Lower lobe of right lung (tissue), 2 donors: ENCODE results near the gene TMEM243. TPM values are rescaled to one million over a fixed set of nuclear protein-coding genes. Genes with fewer than 3 reads are reported as not detected.

Experiments used
- ATAC-seq, 2 donors: fragments of 200-7000 bp; cut with Tn5 transposase; one replicate each; pipeline ENCODE4 v1.9.1; 2020 to 2022; ENCODE audit warnings: mild to moderate bottlenecking in 2 of 2, moderate library complexity in 2 of 2
- DNase-seq: peaks from one replicate; pipeline ENCODE4 v3.0.0-alpha.2; 2020
- H3K27ac ChIP-seq: fragments of 200-600 bp; one replicate; pipeline ENCODE4 v1.8.0; 2022
- H3K27me3 ChIP-seq: fragments of 200-600 bp; one replicate; pipeline ENCODE4 v1.8.0; 2022; ENCODE audit warnings: low read depth
- H3K36me3 ChIP-seq: fragments of 200-600 bp; one replicate; pipeline ENCODE4 v1.8.0; 2022; ENCODE audit warnings: mild to moderate bottlenecking
- H3K4me1 ChIP-seq: fragments of 200-600 bp; one replicate; pipeline ENCODE4 v1.8.0; 2022
- H3K4me3 ChIP-seq: fragments of 200-600 bp; one replicate; pipeline ENCODE4 v1.8.0; 2022; ENCODE audit warnings: mild to moderate bottlenecking
- H3K9me3 ChIP-seq: fragments of 200-600 bp; one replicate; pipeline ENCODE4 v1.8.0; 2022
- CTCF ChIP-seq: fragments of 200-600 bp; IDR thresholded peaks from one replicate; pipeline ENCODE4 v1.8.0; 2022; ENCODE audit warnings: antibody characterized with exemption, mild to moderate bottlenecking
- intact Hi-C: fragments of 100-400 bp; cut with DNase I; formaldehyde crosslinking; loops from one replicate; pipeline ENCODE4 v1.11.0; 2022
- total RNA-seq: library from RNA; stranded (reverse); fragmentation: NEBNext Ultra II Directional; extraction: Animal tissue kit (Norgen Biotek cat#: 25700); gene quantifications from one replicate; pipeline ENCODE4 v1.2.1, GENCODE V29; 2021
- donor health status: DM: no; HTN: yes; CAD: no; lungs with severe emphysema.

TMEM243 gene
- total RNA-seq, 1 donor from 2014 or later = 115 TPM

GRCh38 chr7:87234949-87235348, 15.4 kb upstream of the TMEM243 start:
- no peaks in the 10 kb centered on the region for H3K27me3 ChIP-seq
- no peaks in the 10 kb centered on the region for H3K36me3 ChIP-seq
- intact Hi-C loops = loop anchor here (10.0 kb wide), 1 partner anchor 290 kb away; no protein-coding TSS in a partner anchor
- H3K4me1 ChIP-seq = no peaks in the 10 kb centered on the region
- no peaks in the 10 kb centered on the region for H3K9me3 ChIP-seq
- no peak for DNase-seq
- no peak for ATAC-seq
- no peak overlapping the region for H3K4me3 ChIP-seq
- H3K27ac ChIP-seq = no peak overlapping the region
- no peak for TF ChIP-seq CTCF

DNA sequence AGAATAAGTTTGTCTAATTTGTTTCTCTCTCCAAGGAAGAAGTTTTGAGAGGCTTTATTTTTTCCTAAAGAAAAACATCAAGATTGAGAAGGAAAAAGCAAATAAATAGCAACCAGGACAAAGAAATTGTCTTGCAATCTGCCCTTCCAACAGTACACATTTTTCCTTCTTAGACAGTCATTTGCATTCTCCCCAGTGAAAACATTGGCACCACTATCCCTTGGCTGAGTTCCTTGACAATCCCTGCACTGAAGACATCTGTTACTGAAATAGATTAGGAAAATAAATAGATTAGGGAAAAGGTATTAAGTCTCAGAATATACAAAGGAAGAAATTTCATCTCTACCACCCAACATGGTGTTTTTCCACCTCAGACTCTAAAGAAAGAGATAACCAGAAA, 12.2 kb upstream of the TMEM243 start:
- intact Hi-C loops = loop anchor here (10.0 kb wide), 1 partner anchor 287 kb away; no protein-coding TSS in a partner anchor
- DNase-seq = no peak
- no peak overlapping the region for H3K27ac ChIP-seq

DNA sequence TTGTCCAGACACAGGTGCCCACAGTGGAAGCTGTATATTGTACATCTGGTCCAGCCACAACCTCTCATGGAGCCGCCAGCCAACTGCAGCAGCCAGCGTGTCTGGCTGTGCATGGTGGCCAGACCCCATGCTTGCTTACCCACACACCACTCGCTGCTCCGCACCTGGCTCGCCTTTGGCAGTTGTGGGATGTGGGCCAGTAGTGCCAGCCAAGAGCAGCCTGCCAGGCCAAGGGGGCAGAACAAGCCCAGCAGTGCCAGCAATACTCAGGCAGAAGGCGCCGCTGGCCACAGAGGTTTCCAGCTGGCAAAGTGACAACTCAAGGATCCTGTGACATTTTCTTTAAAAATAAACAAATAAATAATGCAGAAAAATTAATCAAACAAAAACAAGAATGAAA, 11.7 kb upstream of the TMEM243 start:
- no peak overlapping the region for H3K27ac ChIP-seq
- ATAC-seq (peak in 1 of 2 donors; percentile 64), DNase-seq (no peak)
- no peaks in the 10 kb centered on the region for H3K27me3 ChIP-seq
- H3K36me3 ChIP-seq = no peaks in the 10 kb centered on the region
- intact Hi-C loops = loop anchor here (10.0 kb wide), 1 partner anchor 286 kb away; no protein-coding TSS in a partner anchor
- TF ChIP-seq CTCF = no peak
- no peak overlapping the region for H3K4me3 ChIP-seq
- H3K9me3 ChIP-seq = no peaks in the 10 kb centered on the region
- H3K4me1 ChIP-seq = no peaks in the 10 kb centered on the region

More for the DNA sequence above, 12.2 kb upstream of the TMEM243 start:
- no peak for TF ChIP-seq CTCF
- Histone ChIP-seq H3K27me3 (no peaks in the 10 kb centered on the region), H3K4me3 (no peak overlapping the region), H3K36me3 (no peaks in the 10 kb centered on the region), H3K4me1 (no peaks in the 10 kb centered on the region), H3K9me3 (no peaks in the 10 kb centered on the region)
- no peak for ATAC-seq

GRCh38 chr7:87226495-87226894, 7.0 kb upstream of the TMEM243 start:
- no peak for ATAC-seq
- H3K27me3 ChIP-seq = no peaks in the 10 kb centered on the region
- no peak for DNase-seq
- no peak overlapping the region for H3K27ac ChIP-seq
- H3K36me3 ChIP-seq = no peaks in the 10 kb centered on the region
- no peaks in the 10 kb centered on the region for H3K9me3 ChIP-seq
- no peaks in the 10 kb centered on the region for H3K4me1 ChIP-seq
- no peak for TF ChIP-seq CTCF
- H3K4me3 ChIP-seq = no peak overlapping the region
- intact Hi-C loops = no loop called here

- intact Hi-C loops = no loop called here
- Histone ChIP-seq H3K4me3 (no peak overlapping the region), H3K4me1 (peaks cover 6% of the 10 kb centered on the region), H3K36me3 (no peaks in the 10 kb centered on the region), H3K9me3 (no peaks in the 10 kb centered on the region), H3K27me3 (no peaks in the 10 kb centered on the region), H3K27ac (no peak overlapping the region)
- no peak for TF ChIP-seq CTCF
- ATAC-seq (peak in 1 of 2 donors; percentile 60), DNase-seq (no peak)
Measured at GRCh38 chr7:87225696-87226095, 6.2 kb upstream of the TMEM243 start.

GRCh38 chr7:87223666-87224065, 4.1 kb upstream of the TMEM243 start:
- TF ChIP-seq CTCF = no peak
- no peaks in the 10 kb centered on the region for H3K36me3 ChIP-seq
- peaks cover 9% of the 10 kb centered on the region for H3K4me1 ChIP-seq
- no peak for ATAC-seq
- no peak overlapping the region for H3K4me3 ChIP-seq
- no peak overlapping the region for H3K27ac ChIP-seq
- DNase-seq = no peak
- intact Hi-C loops = no loop called here
- no peaks in the 10 kb centered on the region for H3K9me3 ChIP-seq
- no peaks in the 10 kb centered on the region for H3K27me3 ChIP-seq
